ENCODE results near the gene KDM4C. TPM values are rescaled to one million over a fixed set of nuclear protein-coding genes. Genes with fewer than 3 reads are reported as not detected.
"Not testable (repeated sequence)": the region's sequence is repeated elsewhere in the genome, so short reads cannot be mapped to it uniquely, and the experiment has no call there.

Gene KDM4C
- polyA plus RNA-seq, 3 donors = 16.4 to 17.5 (median 16.7) TPM

- DNase-seq (ENCODE audit: low read depth in 3 of 3, low spot score in 2 of 3) = no peak
These were observed 168.7 kb downstream of the KDM4C start for GRCh38 chr9:6926436-6926835.

DNA sequence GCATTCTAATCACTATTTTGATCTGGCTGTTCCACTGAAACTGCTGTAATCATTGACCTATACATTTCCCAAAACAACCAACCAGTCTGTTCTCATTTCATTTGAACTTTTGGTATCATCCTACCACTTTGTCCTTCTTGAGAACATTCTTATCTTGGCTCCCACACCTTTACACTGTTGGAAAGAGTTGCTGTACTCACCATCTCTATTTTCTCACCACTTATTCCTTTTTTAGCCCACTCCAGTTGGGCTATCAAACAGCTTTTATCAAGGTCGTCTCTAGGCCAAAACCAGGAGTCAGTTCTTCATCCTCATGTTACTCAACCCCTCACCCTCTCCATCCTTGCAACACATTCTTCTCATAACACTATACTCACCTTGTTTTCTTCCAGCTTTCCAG, 170.1 kb downstream of the KDM4C start:
- DNase-seq (ENCODE audit: low read depth in 3 of 3, low spot score in 2 of 3) = no peak

- DNase-seq (ENCODE audit: low read depth in 3 of 3, low spot score in 2 of 3) = no peak
These were observed 171.1 kb downstream of the KDM4C start for GRCh38 chr9:6928863-6929262.

- no peak for DNase-seq (ENCODE audit: low read depth in 3 of 3, low spot score in 2 of 3)
These were observed 171.9 kb downstream of the KDM4C start for GRCh38 chr9:6929441-6930215.

GRCh38 chr9:6930827-6931226, 173.1 kb downstream of the KDM4C start:
- DNase-seq (ENCODE audit: low read depth in 3 of 3, low spot score in 2 of 3) = no peak

DNA sequence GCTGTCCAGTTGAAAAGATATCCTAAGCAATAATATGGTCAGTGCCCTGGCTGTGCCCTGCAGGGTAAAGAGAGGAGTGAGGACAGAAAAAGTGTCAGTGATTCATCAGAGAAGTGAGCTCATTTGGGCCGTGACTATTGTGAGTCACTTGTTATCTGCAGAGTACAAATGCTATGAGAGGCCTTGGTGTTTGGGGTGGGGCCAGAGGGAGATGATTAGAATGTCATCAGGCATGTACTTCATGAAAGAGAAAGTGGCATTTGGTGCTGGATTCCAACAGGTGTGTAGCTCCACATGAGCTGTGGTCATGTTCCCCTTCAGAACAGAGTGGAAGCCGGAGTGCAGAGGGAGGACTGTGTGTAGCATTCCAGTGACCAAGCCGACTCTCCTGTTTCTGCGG, 174.1 kb downstream of the KDM4C start:
- no peak for DNase-seq (ENCODE audit: low read depth in 3 of 3, low spot score in 2 of 3)

DNA sequence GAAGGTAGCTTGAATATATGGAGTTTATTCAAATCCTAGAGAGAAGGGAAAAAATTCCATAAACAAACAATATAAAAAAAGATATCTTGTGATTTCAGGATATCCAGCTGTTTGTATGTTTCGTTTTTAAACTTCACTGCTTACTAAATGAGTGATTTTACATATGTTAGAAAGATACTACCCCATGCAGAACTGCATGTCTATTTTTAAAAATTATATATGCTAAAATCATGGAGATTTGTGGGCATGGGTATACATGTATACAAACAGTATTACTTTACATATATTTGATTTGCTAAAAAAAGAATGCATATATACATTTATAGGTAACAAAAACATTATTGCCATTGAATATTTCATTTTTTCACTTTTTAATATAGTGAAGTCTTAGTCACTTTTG, 178.3 kb downstream of the KDM4C start:
- no peak for DNase-seq (ENCODE audit: low read depth in 3 of 3, low spot score in 2 of 3)

GRCh38 chr9:6937209-6937608, 179.4 kb downstream of the KDM4C start:
- DNase-seq (ENCODE audit: low read depth in 3 of 3, low spot score in 2 of 3) = no peak

DNA sequence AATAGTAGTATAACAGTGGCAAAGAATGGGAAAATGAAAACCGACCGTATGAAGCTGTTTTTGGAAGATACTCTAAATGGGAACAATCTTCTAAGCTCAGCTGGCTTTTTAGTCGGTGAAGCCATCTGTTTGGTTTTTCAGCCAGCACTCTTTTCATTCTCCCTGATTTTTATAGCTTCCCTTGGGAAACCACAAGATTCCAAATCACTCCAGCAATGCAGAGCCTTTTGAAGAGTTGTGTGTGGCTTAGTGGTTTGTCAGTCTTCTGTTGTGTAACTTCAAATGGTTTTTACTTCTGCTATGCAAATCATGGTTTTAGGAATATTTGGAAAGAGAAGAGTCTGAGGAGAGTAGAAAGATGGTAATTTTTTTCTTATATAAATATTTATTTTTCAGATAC, 180.7 kb downstream of the KDM4C start:
- no peak for DNase-seq (ENCODE audit: low read depth in 3 of 3, low spot score in 2 of 3)

GRCh38 chr9:6938873-6939272, 181.1 kb downstream of the KDM4C start:
- no peak for DNase-seq (ENCODE audit: low read depth in 3 of 3, low spot score in 2 of 3)

- DNase-seq (ENCODE audit: low read depth in 3 of 3, low spot score in 2 of 3) = no peak
These were observed 183.7 kb downstream of the KDM4C start for GRCh38 chr9:6941501-6941900.

GRCh38 chr9:6942406-6942805, 184.6 kb downstream of the KDM4C start:
- no peak for DNase-seq (ENCODE audit: low read depth in 3 of 3, low spot score in 2 of 3)

GRCh38 chr9:6943293-6943692, 185.5 kb downstream of the KDM4C start:
- DNase-seq (ENCODE audit: low read depth in 3 of 3, low spot score in 2 of 3) = no peak

GRCh38 chr9:6944093-6944551, 186.3 kb downstream of the KDM4C start:
- no peak for DNase-seq (ENCODE audit: low read depth in 3 of 3, low spot score in 2 of 3)

GRCh38 chr9:6944896-6945295, 187.1 kb downstream of the KDM4C start:
- DNase-seq (ENCODE audit: low read depth in 3 of 3, low spot score in 2 of 3) = no peak

DNA sequence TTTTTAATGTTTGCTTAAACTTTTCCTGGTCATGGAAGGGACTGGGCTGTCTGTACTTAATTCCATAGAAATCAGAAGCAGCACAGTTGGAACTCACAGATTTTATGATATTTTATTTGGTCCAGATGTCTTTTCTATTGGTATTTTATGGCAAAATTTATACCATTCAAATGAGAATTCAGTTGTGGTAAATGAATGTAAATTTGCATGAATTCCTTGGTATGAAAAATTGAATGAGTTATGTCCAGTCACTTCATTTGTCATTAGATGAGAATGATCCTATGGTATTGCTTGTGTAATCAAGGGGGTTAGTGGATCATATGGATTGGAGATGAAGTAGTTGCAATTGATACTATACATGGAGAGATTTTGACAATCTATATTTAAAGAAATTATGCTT, 188.0 kb downstream of the KDM4C start:
- DNase-seq (ENCODE audit: low read depth in 3 of 3, low spot score in 2 of 3) = no peak

DNA sequence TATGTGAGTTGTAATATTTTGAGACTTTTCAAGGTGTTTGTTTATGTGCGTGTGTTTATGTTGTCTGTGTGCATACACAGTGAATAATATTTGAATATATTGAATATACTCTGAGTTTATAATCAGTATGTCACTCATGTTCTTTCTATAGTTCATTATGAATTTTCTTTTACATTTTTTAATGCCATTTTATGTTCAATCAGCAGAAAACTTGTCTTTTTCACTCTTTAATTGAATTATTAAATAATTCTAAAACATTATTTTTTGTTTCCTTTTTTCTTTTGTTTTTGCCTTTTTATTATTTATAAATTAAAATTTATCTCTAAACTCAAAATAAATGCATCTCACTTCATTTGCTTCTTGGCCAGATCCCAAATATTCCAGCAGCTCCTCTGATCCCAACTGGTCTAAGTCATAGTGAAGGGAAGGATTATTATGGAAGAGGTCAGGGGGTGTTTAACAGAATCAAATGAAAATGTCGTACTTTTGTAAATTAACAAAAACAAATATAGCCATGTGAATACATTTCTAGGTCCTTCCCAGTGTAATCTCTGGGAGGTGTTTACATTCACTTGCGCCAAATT, 188.9 kb downstream of the KDM4C start:
- no peak for DNase-seq (ENCODE audit: low read depth in 3 of 3, low spot score in 2 of 3)

DNA sequence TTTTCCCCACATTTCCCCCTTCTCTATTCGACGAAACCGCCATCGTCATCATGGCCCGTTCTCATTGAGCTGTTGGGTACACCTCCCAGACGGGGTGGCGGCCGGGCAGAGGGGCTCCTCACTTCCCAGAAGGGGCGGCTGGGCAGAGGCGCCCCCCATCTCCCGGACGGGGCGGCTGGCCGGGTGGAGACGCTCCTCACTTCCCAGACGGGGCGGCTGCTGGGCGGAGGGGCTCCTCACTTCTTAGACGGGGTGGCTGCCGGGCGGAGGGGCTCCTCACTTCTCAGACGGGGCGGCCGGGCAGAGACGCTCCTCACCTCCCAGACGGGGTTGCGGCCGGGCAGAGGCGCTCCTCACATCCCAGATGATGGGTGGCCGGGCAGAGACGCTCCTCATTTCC, 191.1 kb downstream of the KDM4C start:
- DNase-seq (ENCODE audit: low read depth in 3 of 3, low spot score in 2 of 3) = not testable (repeated sequence)

- no peak for DNase-seq (ENCODE audit: low read depth in 3 of 3, low spot score in 2 of 3)
These were observed 197.6 kb downstream of the KDM4C start for GRCh38 chr9:6955251-6955921.

GRCh38 chr9:6956879-6957278, 199.1 kb downstream of the KDM4C start:
- no peak for DNase-seq (ENCODE audit: low read depth in 3 of 3, low spot score in 2 of 3)

- DNase-seq (ENCODE audit: low read depth in 3 of 3, low spot score in 2 of 3) = no peak
These were observed 201.7 kb downstream of the KDM4C start for GRCh38 chr9:6959270-6960000.

Data from right renal cortex interstitium (tissue), 3 donors.